GM18868 (cell line): ENCODE results near the gene LHX8.
"Not testable (repeated sequence)": the region's sequence is repeated elsewhere in the genome, so short reads cannot be mapped to it uniquely, and the experiment has no call there.

ENCODE experiments used
- ATAC-seq: cut with Tn5 transposase; IDR thresholded peaks from one replicate; pipeline ENCODE4 v1.9.1; 2021; ENCODE audit warnings: mild to moderate bottlenecking, moderate library complexity; ENCODE audit not compliant: unreplicated experiment

Gene LHX8

GRCh38 chr1:75133750-75134646 is at the start of gene LHX8:
TSS of gene LHX8 (plus strand) at chr1:75134388. CDS start at chr1:75136615, 2,227 bp downstream.
- no peak for ATAC-seq

GRCh38 chr1:75085931-75086330 is 48.3 kb upstream of the LHX8 start:
- no peak for ATAC-seq

DNA sequence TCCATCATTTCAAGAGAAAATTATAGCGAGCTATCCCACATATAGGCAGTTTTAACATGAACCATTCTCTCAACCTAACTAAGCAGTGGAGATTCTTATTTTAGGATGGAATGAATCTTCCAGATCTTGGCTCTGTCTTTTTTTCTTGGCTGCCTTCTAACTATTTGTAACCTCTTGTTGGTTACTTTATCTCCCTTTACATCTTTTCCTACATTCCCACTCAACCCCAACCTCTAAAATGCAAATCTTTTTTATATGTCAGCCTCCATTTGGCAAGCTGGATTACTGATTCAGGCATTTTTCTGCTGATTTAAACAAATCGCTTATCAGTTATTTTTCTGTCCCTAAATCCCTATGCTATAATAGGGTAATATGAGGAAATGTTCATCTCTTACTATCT is 46.9 kb upstream of the LHX8 start:
- no peak for ATAC-seq

- no peak for ATAC-seq
Observed at GRCh38 chr1:75092141-75092540, 42.0 kb upstream of the LHX8 start.

- ATAC-seq, result no peak
Observed at GRCh38 chr1:75097654-75098053, 36.5 kb upstream of the LHX8 start.

GRCh38 chr1:75099581-75099980 is 34.6 kb upstream of the LHX8 start:
- ATAC-seq, result no peak

DNA sequence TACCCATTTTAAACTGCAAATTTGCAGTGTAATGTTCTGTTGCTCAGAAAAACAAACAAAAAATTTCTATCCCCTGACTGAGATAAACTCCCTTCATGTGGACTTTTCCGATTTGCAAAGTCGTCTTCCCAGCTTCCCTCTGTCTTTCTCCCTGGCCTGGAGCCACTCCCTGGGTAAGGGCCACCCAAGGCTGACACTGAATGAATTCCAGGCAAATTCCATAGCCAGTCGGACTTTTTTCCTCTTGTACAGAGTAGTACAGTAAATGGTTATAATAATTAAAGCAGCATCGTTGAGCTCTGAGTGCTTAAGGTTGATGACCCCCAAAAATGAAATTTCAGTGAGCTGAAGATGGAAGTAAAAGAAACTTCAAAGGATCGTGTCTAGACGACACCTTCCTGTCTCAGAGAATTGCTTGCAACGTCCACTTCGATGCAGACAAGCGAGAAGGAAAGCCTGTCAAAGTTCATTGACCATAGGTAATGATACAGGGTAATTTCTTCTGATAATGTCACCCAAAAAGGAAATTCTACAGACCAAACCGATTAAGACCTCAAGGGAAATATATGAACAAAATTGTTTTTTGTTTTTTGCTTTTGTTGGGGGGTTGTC is 33.6 kb upstream of the LHX8 start:
- no peak for ATAC-seq

DNA sequence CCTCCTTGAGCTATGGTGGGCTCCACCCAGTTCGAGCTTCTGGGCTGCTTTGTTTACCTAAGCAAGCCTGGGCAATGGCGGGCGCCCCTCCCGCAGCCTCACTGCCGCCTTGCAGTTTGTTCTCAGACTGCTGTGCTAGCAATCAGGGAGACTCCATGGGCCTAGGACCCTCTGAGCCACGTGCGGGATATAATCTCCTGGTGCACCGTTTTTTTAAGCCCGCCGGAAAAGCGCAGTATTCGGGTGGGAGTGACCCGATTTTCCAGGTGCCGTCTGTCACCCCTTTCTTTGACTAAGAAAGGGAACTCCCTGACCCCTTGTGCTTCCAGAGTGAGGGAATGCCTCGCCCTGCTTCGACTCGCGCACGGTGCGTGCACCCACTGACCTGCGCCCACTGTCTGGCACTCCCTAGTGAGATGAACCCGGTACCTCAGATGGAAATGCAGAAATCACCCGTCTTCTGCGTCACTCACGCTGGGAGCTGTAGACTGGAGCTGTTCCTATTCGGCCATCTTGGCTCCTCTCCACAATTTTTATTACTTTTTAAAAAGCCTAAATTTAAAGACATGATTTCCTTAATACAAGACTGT is 21.7 kb upstream of the LHX8 start:
- not testable (repeated sequence) for ATAC-seq

- no peak for ATAC-seq
Observed at GRCh38 chr1:75115654-75116053, 18.5 kb upstream of the LHX8 start.

- no peak for ATAC-seq
Observed at GRCh38 chr1:75123756-75124155, 10.4 kb upstream of the LHX8 start.

DNA sequence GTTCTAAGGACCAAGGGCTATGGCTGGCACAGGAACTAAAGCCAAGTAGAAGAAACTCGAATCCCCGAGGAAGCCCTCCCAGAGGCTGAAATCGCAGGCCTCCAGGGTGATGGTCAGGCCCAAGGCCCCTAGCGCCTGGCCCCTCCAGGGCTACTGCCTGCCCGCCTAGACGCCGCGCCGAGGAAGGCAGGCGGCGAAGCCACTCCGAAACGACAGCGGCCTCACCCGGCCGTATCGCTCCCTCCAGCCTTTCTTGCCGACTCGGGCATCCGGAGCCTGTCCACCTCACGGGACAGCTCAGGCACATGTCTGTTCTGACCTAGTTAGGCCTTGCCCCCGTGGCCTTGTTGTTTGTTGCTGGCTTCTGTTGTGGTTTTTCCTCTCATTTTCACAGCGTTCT is 9.7 kb upstream of the LHX8 start:
- ATAC-seq, result no peak

DNA sequence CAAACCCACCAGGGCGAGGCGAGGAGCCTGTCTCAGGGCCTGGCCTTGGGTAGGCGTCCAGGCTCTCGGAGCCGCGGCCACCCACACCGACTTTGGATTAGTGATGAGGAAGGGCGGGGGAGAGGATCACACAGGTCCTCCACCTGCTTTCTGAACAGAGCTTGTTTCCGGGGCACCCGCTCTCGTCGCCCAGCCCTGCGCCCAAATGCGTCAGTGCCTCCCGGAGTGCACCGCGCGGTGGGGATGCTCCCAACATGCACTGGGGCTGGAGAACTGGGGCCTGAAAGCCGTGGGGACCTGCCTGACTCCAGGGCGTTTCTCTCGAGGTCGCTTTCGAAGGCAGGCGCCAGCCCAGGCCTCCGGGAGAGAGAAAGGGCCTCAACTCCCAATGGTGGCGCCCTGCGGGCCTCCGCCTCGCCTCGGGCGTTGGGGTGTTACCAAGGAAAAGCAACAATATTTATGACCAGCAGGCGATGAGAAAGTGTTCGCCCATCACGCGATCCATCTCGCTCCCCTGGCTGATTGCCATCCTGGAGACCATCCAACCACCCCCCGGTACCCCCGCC is 8.9 kb upstream of the LHX8 start:
- ATAC-seq, result no peak

DNA sequence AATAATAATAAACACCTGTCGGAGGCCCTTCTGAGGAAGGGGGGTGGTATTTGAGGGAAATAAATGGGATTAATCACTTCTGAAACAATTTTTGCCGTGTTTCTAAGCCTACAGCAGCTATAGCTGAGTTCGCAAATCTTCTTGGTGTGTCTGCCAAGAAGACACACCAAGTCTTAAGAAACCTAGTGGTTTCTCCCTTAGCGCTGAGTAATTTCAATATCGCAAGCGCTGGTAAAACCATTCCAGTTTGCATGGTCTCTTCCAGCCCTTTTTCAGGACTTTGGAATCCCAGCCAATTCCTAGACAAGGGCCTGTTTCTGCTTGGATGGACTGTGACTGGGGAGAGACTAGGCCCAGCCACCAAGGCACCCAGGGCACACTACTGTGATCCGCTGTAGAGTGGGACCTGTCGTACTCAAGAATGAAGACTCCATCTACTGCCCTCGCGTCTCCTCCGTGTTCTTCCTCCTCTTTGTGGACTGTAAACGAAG is 7.5 kb upstream of the LHX8 start:
- ATAC-seq, result no peak

DNA sequence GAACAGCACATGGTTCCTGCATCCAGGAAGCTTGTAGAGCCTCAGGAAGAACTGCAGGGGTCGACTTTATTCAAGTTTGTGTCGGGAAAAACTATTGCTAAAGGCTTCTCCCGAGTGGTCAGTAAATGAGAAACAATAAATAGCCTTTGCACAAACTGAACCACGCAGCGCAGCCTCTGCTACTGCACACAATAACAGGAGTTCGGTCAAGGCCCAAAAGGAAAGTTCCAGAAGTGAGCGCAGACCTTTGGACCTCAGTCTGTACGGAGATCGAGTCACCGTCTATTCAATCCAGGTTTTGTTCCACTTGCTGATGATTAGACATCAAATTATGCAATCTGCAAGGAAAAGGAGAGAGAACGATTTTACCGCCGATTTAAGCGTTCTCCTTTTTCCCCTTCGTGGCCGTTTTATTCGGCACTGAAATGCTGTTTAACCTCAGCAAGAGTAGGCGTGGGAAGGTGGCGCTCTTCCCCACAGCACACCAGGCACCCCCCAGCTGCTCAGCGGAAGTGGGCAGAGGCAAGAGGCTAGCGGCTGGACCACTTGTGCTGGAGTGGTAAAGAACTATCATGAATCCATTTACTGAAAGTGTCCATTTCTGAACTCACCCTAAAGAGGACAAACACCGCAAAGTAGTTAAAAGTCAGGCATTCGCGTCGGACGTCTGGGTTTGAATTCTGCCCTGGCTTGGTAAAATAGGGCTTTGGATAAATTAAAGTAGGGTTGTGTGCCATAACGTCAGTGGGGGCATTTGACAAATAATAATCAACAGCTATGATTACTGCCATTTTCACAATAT is 6.1 kb upstream of the LHX8 start:
- ATAC-seq, result no peak

GRCh38 chr1:75129660-75129982 is 4.6 kb upstream of the LHX8 start:
- no peak for ATAC-seq

DNA sequence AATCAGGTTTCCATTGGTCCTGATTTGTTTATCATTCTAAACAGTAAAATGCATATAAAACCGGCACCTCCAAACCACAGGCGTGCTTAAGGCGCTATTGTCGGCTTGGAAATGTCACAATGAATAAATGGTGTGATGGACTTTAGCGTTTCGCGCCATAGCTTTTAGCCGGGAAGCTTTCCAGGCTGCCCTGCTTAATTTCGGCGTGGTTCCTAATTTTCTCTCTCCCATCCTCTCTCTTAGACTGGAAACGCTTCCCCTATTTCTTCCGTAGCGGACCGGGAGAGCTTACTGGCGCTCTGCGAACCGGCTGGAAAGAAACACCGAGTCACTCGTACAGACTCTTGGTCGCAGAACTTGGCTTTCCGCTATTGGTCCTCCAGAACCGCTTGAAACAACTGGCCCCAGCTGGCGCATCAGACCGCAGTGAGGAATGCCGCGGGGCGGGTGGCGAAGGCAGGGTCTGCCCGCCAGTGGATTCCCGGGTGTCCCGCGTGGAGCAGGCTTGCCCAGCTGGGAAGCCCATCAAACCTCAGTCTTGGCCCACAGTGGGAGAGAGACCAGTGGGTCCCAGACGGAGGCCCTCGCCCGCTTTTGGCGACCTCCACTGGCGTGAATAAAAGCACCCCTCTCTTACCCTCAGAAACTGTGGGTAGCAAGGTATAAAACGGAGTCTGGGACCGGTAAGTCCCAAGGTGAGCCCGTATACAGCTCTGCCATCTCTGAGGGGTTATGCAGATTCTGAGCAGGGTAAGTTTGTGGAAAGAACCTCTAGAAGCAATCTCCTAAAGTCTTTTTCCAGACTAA is 4.0 kb upstream of the LHX8 start:
- no peak for ATAC-seq

GRCh38 chr1:75130865-75131564 is 3.2 kb upstream of the LHX8 start:
- ATAC-seq, result no peak

DNA sequence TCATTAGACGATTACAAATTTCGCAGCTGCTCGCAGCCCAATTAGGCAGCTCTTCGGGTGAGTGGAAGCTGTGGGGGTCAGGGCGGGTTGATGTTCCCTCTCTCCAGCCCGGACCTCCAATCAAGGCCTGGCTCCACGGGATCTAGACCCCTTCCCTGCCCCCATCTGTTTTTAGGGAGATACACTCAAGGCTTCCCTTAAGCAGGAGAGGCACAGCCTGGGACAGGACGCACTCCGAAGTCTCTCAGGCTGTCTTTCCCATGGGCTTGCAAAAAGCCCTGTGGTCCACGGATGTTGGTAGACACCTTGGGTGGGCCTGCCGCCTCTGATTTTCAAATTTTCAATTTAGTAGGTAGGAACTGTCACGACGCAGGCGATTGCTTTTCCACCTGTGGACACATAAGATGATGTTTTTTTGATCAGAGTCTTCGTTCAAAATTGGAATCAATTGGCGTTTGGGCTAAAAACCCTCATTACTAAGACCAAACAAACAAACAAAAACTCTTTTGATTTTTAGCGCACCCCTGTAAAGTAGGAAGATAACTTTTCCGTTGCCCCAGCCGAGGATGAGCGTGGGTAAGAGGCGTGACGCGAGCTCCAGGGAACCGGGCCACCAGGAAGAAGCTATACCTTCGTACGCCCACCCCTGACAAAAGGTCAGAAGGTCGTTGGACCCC is 2.5 kb upstream of the LHX8 start:
- ATAC-seq, result no peak

GRCh38 chr1:75132242-75132811 is 1.9 kb upstream of the LHX8 start:
- ATAC-seq, result no peak
